IPS DF 6.9 (cell line): ENCODE results near the gene KIF23.
"Not testable (repeated sequence)": the region's sequence is repeated elsewhere in the genome, so short reads cannot be mapped to it uniquely, and the experiment has no call there.

Experiments
- DNase-seq: peaks from one replicate; pipeline ENCODE4 v3.0.0-alpha.2; 2013; ENCODE audit warnings: low read depth, low spot score
- H3K27ac ChIP-seq: one replicate; pipeline ENCODE4 v1.5.1; 2013; ENCODE audit warnings: low read length, control low read depth
- H3K27me3 ChIP-seq: 2 replicates; pipeline ENCODE4 v1.6.1; 2013; ENCODE audit warnings: mild to moderate bottlenecking, low read length; ENCODE audit not compliant: control insufficient read depth, insufficient read depth
- H3K36me3 ChIP-seq: 2 replicates; pipeline ENCODE4 v1.6.1; 2013; ENCODE audit warnings: low read length; ENCODE audit not compliant: control insufficient read depth, insufficient read depth
- H3K4me1 ChIP-seq: 2 replicates; pipeline ENCODE4 v1.6.1; 2013; ENCODE audit warnings: low read length; ENCODE audit not compliant: control insufficient read depth, insufficient read depth
- H3K4me3 ChIP-seq: 2 replicates; pipeline ENCODE4 v1.5.1; 2013; ENCODE audit warnings: mild to moderate bottlenecking, low read length
- H3K9me3 ChIP-seq: 2 replicates; pipeline ENCODE4 v1.6.1; 2013; ENCODE audit warnings: low read length, inconsistent platforms; ENCODE audit not compliant: control insufficient read depth, insufficient read depth
- WGBS: extraction: QIAGEN DNeasy Blood & Tissue Kit; methylation state at CpG from one replicate; pipeline ENCODE4 v1.1.7; 2013; ENCODE audit warnings: mixed read lengths, missing lambda C conversion rate; ENCODE audit not compliant: insufficient read length, insufficient coverage; 5-methylcytosine and 5-hydroxymethylcytosine counted together

The KIF23 gene

GRCh38 chr15:69413822-69414700, at the start of gene KIF23:
KIF23 (plus strand) TSS chr15:69414349; CDS start chr15:69414466, 117 bp downstream.
- Histone ChIP-seq H3K4me3 (peak within 1 kb of the TSS; percentile 50), H3K27ac (no peak within 1 kb of the TSS), H3K27me3 (no peaks in the 10 kb centered on the region), H3K9me3 (no peaks in the 10 kb centered on the region), H3K36me3 (no peaks in the 10 kb centered on the region; the same call in 1 of the 2 replicates), H3K4me1 (no peaks in the 10 kb centered on the region)
- WGBS = no CpG with 5 or more reads among the region's 78 CpGs
- peak; percentile 82 for DNase-seq

- WGBS = no CpG with 5 or more reads among the region's 3 CpGs
- DNase-seq = no peak
- Histone ChIP-seq H3K27ac (no peak overlapping the region), H3K4me1 (no peaks in the 10 kb centered on the region), H3K4me3 (no peak overlapping the region), H3K27me3 (no peaks in the 10 kb centered on the region), H3K36me3 (no peaks in the 10 kb centered on the region), H3K9me3 (no peaks in the 10 kb centered on the region)
Measured at GRCh38 chr15:69367236-69367635, 46.9 kb upstream of the KIF23 start.

GRCh38 chr15:69369631-69370030, 44.5 kb upstream of the KIF23 start:
- no peaks in the 10 kb centered on the region for H3K27me3 ChIP-seq
- no peak for DNase-seq
- no peak overlapping the region for H3K4me3 ChIP-seq
- H3K36me3 ChIP-seq = no peaks in the 10 kb centered on the region
- H3K9me3 ChIP-seq = no peaks in the 10 kb centered on the region
- no CpG with 5 or more reads among the region's 2 CpGs for WGBS
- H3K4me1 ChIP-seq = no peaks in the 10 kb centered on the region
- no peak overlapping the region for H3K27ac ChIP-seq

GRCh38 chr15:69373406-69373805, 40.7 kb upstream of the KIF23 start:
- DNase-seq = no peak
- no peaks in the 10 kb centered on the region for H3K9me3 ChIP-seq

GRCh38 chr15:69375151-69375790, 38.9 kb upstream of the KIF23 start:
- H3K9me3 ChIP-seq = no peaks in the 10 kb centered on the region
- no CpG with 5 or more reads among the region's 8 CpGs for WGBS

More at GRCh38 chr15:69373406-69373805, 40.7 kb upstream of the KIF23 start:
- no peak overlapping the region for H3K27ac ChIP-seq
- H3K4me3 ChIP-seq = no peak overlapping the region
- no peaks in the 10 kb centered on the region for H3K27me3 ChIP-seq
- no CpG with 5 or more reads among the region's 6 CpGs for WGBS
- H3K36me3 ChIP-seq = no peaks in the 10 kb centered on the region
- no peaks in the 10 kb centered on the region for H3K4me1 ChIP-seq

GRCh38 chr15:69377216-69377970, 36.8 kb upstream of the KIF23 start:
- WGBS = no CpG with 5 or more reads among the region's 8 CpGs
- no peak overlapping the region for H3K4me3 ChIP-seq
- no peaks in the 10 kb centered on the region for H3K27me3 ChIP-seq
- H3K9me3 ChIP-seq = no peaks in the 10 kb centered on the region
- no peaks in the 10 kb centered on the region for H3K4me1 ChIP-seq
- H3K36me3 ChIP-seq = no peaks in the 10 kb centered on the region
- no peak overlapping the region for H3K27ac ChIP-seq
- DNase-seq = no peak

More at GRCh38 chr15:69375151-69375790, 38.9 kb upstream of the KIF23 start:
- DNase-seq = no peak
- H3K4me1 ChIP-seq = no peaks in the 10 kb centered on the region
- no peaks in the 10 kb centered on the region for H3K36me3 ChIP-seq
- no peaks in the 10 kb centered on the region for H3K27me3 ChIP-seq
- H3K4me3 ChIP-seq = no peak overlapping the region
- no peak overlapping the region for H3K27ac ChIP-seq

- Histone ChIP-seq H3K27ac (no peak overlapping the region), H3K4me1 (no peaks in the 10 kb centered on the region), H3K36me3 (no peaks in the 10 kb centered on the region), H3K27me3 (no peaks in the 10 kb centered on the region), H3K9me3 (no peaks in the 10 kb centered on the region), H3K4me3 (no peak overlapping the region)
- WGBS = no CpG with 5 or more reads among the region's 9 CpGs
- DNase-seq = peak; percentile 39
Measured at GRCh38 chr15:69380100-69380725, 33.9 kb upstream of the KIF23 start.

GRCh38 chr15:69380726-69381105, 33.4 kb upstream of the KIF23 start:
- no peak overlapping the region for H3K4me3 ChIP-seq
- WGBS = no CpG with 5 or more reads among the region's 10 CpGs
- H3K27ac ChIP-seq = no peak overlapping the region
- no peaks in the 10 kb centered on the region for H3K9me3 ChIP-seq
- no peak for DNase-seq
- no peaks in the 10 kb centered on the region for H3K36me3 ChIP-seq
- no peaks in the 10 kb centered on the region for H3K4me1 ChIP-seq
- no peaks in the 10 kb centered on the region for H3K27me3 ChIP-seq

GRCh38 chr15:69382176-69382575, 32.0 kb upstream of the KIF23 start:
- H3K4me1 ChIP-seq, H3K4me3 ChIP-seq, H3K27me3 ChIP-seq, H3K36me3 ChIP-seq, DNase-seq, H3K27ac ChIP-seq, H3K9me3 ChIP-seq: not testable (repeated sequence)
- no CpG with 5 or more reads among the region's 10 CpGs for WGBS

- no CpG with 5 or more reads among the region's 18 CpGs for WGBS
- not testable (repeated sequence) for H3K9me3 ChIP-seq, H3K27ac ChIP-seq, H3K4me3 ChIP-seq, H3K4me1 ChIP-seq, H3K27me3 ChIP-seq, H3K36me3 ChIP-seq, DNase-seq
Measured at GRCh38 chr15:69384066-69384465, 30.1 kb upstream of the KIF23 start.
